ENCODE data around the gene OR1I1.
A peak's percentile ranks its signal among the peaks of the same experiment; 100 is the strongest.

OR1I1 gene

GRCh38 chr19:15122331-15123030, 40.5 kb downstream of the OR1I1 start:
- DNase-seq (ENCODE audit: low spot score) = no peak
- no peak for TF ChIP-seq CTCF (conservative IDR thresholded peaks at IDR 0.05; ENCODE audit: low read depth)
- ChIA-PET POLR2A (ENCODE audit: low non-redundant PET) (no interaction called here), CTCF (no interaction called here)
- H3K27ac ChIP-seq = peak overlapping the region; percentile 87

DNA sequence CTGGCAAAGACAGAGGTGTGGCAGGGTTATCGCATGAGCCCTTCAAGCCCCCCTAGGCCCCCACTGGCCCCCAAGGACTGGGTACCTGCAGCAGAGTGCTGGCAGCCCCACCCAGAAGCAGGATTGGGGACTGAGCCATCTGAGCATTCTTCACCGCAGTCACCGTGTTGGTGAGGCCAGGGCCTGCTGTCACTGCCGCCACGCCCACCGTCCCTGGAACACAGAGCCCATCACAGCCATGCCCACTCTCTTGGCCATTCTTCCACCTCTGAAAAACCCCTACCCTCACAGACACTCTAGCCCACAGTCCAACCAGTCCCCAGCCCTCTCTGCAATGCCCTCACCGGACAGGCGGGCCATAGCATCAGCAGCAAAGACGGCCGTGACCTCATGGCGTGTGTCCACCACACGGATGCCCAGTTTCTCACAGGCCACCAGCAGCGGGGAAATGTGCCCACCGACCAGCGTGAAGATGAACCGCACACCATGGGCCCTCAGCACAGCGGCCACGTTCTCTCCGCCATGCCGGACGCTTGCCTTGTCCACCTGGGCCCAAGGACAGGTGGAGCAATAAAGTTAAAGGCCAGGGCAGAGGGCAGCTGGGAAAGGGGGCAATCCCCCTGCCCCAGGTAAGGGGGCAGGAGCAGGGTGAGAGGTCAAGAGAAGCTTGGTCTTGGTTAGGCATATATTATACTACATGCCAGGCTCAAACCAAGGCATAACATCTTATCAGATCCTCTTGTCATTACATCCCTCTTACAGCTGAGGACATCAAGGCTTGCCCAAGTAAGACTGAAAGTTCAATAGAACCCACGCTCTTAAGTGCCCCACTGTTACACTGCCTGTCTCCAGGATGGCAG, 41.2 kb downstream of the OR1I1 start:
- H3K27ac ChIP-seq = peak overlapping the region; percentile 87
- ChIA-PET POLR2A (ENCODE audit: low non-redundant PET) (no interaction called here), CTCF (no interaction called here)
- DNase-seq (ENCODE audit: low spot score) = no peak
- TF ChIP-seq CTCF (conservative IDR thresholded peaks at IDR 0.05; ENCODE audit: low read depth) = no peak

DNA sequence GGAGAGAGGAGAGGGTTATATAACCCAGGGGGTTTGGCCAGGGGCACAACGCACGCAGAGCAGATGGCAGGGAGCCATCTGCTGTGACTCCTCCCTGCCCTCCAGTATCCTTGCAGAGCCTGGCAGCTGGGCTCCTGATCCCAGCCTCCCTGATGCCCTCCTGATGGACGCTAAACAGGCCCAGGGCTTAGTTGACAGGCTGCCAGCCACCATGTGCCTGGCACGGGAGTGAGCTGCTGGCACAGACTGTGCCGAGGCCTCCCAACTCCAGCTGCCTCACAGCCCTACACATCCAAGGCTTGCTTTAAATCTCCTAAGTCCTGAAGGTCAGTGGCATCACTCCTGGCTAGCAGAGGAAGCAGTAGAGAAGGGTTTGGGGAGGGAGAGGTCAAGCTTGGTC, 41.9 kb downstream of the OR1I1 start:
- CTCF ChIA-PET = interaction anchor here (0.6 kb wide), 1 partner anchor 819 kb away, joined by 4 read pairs; no protein-coding TSS in a partner anchor
- POLR2A ChIA-PET (ENCODE audit: low non-redundant PET) = no interaction called here
- H3K27ac ChIP-seq = peak overlapping the region; percentile 87
- no peak for TF ChIP-seq CTCF (conservative IDR thresholded peaks at IDR 0.05; ENCODE audit: low read depth)
- DNase-seq (ENCODE audit: low spot score) = no peak

DNA sequence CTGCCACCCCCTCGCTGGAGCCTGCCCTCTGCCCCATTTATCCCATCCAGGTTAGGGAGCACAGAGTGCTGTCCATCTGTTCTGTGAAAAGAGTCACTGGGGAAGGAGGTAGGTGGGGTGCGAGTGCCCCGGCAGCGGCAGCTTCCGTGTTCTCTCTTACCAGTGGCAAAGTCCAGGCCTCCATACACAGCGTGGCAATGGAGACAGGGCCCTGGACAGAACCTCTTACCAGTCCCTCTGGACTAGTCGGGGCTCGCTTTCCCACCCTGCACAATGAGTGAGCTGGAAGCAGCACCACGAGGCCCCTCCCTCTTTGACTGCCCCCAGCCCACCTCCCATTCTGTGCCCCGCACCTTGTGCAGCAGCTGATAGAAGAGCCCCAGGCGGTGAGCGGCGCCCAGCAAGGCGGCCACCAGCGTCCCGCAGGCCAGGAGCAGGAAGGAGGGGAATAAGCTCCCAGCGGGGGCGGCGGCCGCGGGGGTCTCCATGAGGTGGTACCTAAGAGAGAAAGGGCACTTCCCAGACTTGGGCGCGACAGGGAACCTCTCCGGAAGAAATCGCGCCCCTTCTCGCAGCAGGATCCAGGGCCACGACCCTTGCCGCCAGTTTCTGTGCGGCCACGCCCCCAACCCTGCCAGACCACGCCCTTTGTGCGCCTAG, 42.7 kb downstream of the OR1I1 start:
- ChIA-PET POLR2A (ENCODE audit: low non-redundant PET) (no interaction called here), CTCF (interaction anchor here (0.6 kb wide), 1 partner anchor 818 kb away, joined by 4 read pairs; no protein-coding TSS in a partner anchor)
- H3K27ac ChIP-seq = peak overlapping the region; percentile 87
- no peak for DNase-seq (ENCODE audit: low spot score)
- no peak for TF ChIP-seq CTCF (conservative IDR thresholded peaks at IDR 0.05; ENCODE audit: low read depth)

- POLR2A ChIA-PET (ENCODE audit: low non-redundant PET) = no interaction called here
- CTCF ChIA-PET = interaction anchor here (0.6 to 1.4 kb wide), 2 partner anchors 29 to 36 kb away, joined by 4 to 5 read pairs; no protein-coding TSS in a partner anchor
- no peak for TF ChIP-seq CTCF (conservative IDR thresholded peaks at IDR 0.05; ENCODE audit: low read depth)
These were observed 43.4 kb downstream of the OR1I1 start for GRCh38 chr19:15125232-15126067.

More at GRCh38 chr19:15125232-15126067, 43.4 kb downstream of the OR1I1 start:
- DNase-seq (ENCODE audit: low spot score) = peak; percentile 100
- peak overlapping the region; percentile 87 for H3K27ac ChIP-seq

Data from RWPE1 (cell line).